H1 (cell line): ENCODE data around the gene LUZP1.

Source experiments
- CTBP2 ChIP-seq: IDR thresholded peaks from 2 replicates; pipeline ENCODE4 v1.7.0; 2011; ENCODE audit warnings: borderline replicate concordance, mild to moderate bottlenecking, moderate library complexity, mixed read lengths, low read length; ENCODE audit not compliant: insufficient read depth, insufficient read length
- EZH2 ChIP-seq: fragments of 200-600 bp; sonication (generic); IDR thresholded peaks from 2 replicates; pipeline ENCODE4 v1.7.1; 2012; ENCODE audit warnings: low read depth, mild to moderate bottlenecking, moderate library complexity, low read length, inconsistent platforms; ENCODE audit not compliant: severe bottlenecking
- GTF2F1 ChIP-seq: IDR thresholded peaks from 2 replicates; pipeline ENCODE4 v1.6.1; 2012; ENCODE audit warnings: low read depth, low read length, improper control_type of control experiment, borderline replicate concordance
- SAP30 ChIP-seq: fragments of 300-600 bp; sonication (generic); IDR thresholded peaks from 2 replicates; pipeline ENCODE4 v1.7.1; 2012; ENCODE audit warnings: low read length, moderate library complexity, mild to moderate bottlenecking, inconsistent platforms; ENCODE audit not compliant: insufficient read depth, insufficient replicate concordance
- ZNF274 ChIP-seq: IDR thresholded peaks from 2 replicates; pipeline ENCODE4 v1.7.0; 2012; ENCODE audit warnings: low read length, borderline replicate concordance; ENCODE audit errors: extremely low read depth
- TF ChIP-seq, protein P1 (sequence below), 3 experiments: IDR thresholded peaks; 1 replicate in 2 of 3; 2 replicates in 1 of 3; pipeline versions ENCODE4 v1.5.1 to v1.6.1; 2011; ENCODE audit warnings: low read length in 3 of 3, mild to moderate bottlenecking in 3 of 3, inconsistent platforms in 2 of 3, low read depth in 1 of 3, moderate library complexity in 1 of 3; ENCODE audit not compliant: insufficient read depth in 1 of 3; ENCODE audit errors: control extremely low read depth in 1 of 3

DNA sequence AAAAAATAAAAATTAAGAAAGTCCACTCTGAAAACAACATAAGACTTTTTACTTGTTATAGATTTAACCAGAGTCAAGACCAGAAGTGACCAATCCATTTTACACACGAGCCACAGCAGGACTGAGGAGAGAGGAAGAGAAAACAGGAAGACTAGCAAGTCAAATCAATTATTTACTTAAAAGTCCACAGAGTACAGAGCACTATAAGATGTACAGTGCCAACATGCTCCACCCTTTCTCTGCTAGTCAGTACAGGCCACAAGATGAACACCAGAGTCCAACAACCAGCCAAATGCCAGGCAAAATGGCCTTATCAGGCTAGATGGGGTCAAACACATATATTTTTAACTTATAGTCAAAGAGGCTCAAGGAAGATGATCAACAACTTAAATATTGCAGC is 19.5 kb downstream of the LUZP1 start:
- TF ChIP-seq GTF2F1 = no peak
- TF ChIP-seq, protein P1, sequence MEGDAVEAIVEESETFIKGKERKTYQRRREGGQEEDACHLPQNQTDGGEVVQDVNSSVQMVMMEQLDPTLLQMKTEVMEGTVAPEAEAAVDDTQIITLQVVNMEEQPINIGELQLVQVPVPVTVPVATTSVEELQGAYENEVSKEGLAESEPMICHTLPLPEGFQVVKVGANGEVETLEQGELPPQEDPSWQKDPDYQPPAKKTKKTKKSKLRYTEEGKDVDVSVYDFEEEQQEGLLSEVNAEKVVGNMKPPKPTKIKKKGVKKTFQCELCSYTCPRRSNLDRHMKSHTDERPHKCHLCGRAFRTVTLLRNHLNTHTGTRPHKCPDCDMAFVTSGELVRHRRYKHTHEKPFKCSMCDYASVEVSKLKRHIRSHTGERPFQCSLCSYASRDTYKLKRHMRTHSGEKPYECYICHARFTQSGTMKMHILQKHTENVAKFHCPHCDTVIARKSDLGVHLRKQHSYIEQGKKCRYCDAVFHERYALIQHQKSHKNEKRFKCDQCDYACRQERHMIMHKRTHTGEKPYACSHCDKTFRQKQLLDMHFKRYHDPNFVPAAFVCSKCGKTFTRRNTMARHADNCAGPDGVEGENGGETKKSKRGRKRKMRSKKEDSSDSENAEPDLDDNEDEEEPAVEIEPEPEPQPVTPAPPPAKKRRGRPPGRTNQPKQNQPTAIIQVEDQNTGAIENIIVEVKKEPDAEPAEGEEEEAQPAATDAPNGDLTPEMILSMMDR (IDR thresholded peaks at IDR 0.05; ENCODE audit: control extremely low read depth in 1 of 3, insufficient read depth in 1 of 3, low read depth in 1 of 3, low read length in 3 of 3) = no peak
- TF ChIP-seq SAP30 = no peak
- TF ChIP-seq ZNF274 = no peak
- TF ChIP-seq CTBP2 = no peak
- TF ChIP-seq EZH2 = no peak
